H9 (cell line): ENCODE data around the gene ABHD17B. TPM values are rescaled to one million over a fixed set of nuclear protein-coding genes. Genes with fewer than 3 reads are reported as not detected.
A peak's percentile ranks its signal among the peaks of the same experiment; 100 is the strongest.

Experiments
- DNase-seq: peaks from one replicate; pipeline ENCODE4 v3.0.0-alpha.2; 2017
- H2AFZ ChIP-seq: one replicate; pipeline ENCODE4 v1.6.1; 2013; ENCODE audit warnings: mild to moderate bottlenecking, low read length, control low read depth, moderate library complexity
- H2AK5ac ChIP-seq: 2 replicates; pipeline ENCODE4 v1.6.1; 2013; ENCODE audit warnings: low read length, control low read depth, mixed read lengths; ENCODE audit not compliant: insufficient read length
- H2BK120ac ChIP-seq: one replicate; pipeline ENCODE4 v1.6.1; 2013; ENCODE audit warnings: low read depth, mild to moderate bottlenecking, low read length, control low read depth, inconsistent platforms; ENCODE audit not compliant: poor library complexity, severe bottlenecking
- H2BK12ac ChIP-seq: 2 replicates; pipeline ENCODE4 v1.6.1; 2013; ENCODE audit warnings: low read length, control low read depth, mixed read lengths, low read depth; ENCODE audit not compliant: insufficient read length
- H2BK15ac ChIP-seq: 2 replicates; pipeline ENCODE4 v1.6.1; 2013; ENCODE audit warnings: low read depth, low read length, control low read depth
- H2BK20ac ChIP-seq: one replicate; pipeline ENCODE4 v1.6.1; 2013; ENCODE audit warnings: low read depth, mild to moderate bottlenecking, low read length, control low read depth, inconsistent platforms; ENCODE audit not compliant: poor library complexity, severe bottlenecking
- H2BK5ac ChIP-seq: 2 replicates; pipeline ENCODE4 v1.6.1; 2013; ENCODE audit warnings: low read length, control low read depth, mixed read lengths; ENCODE audit not compliant: insufficient read length
- H3K14ac ChIP-seq: 2 replicates; pipeline ENCODE4 v1.6.1; 2013; ENCODE audit warnings: low read length, control low read depth; ENCODE audit not compliant: insufficient read depth
- H3K18ac ChIP-seq: 2 replicates; pipeline ENCODE4 v1.6.1; 2013; ENCODE audit warnings: low read depth, mild to moderate bottlenecking, mixed read lengths, low read length, control low read depth; ENCODE audit not compliant: insufficient read length
- H3K23ac ChIP-seq: 2 replicates; pipeline ENCODE4 v1.6.1; 2013; ENCODE audit warnings: low read length, control low read depth, mixed read lengths, low read depth; ENCODE audit not compliant: insufficient read length
- H3K23me2 ChIP-seq: 2 replicates; pipeline ENCODE4 v1.6.1; 2013; ENCODE audit warnings: low read depth, mild to moderate bottlenecking, mixed read lengths, low read length, control low read depth; ENCODE audit not compliant: insufficient read length, poor library complexity, severe bottlenecking
- H3K27ac ChIP-seq: 2 replicates; pipeline ENCODE4 v1.5.1; 2013; ENCODE audit warnings: low read length, control low read depth, mixed read lengths, low read depth; ENCODE audit not compliant: insufficient read length
- H3K27me3 ChIP-seq: 2 replicates; pipeline ENCODE4 v1.6.1; 2013; ENCODE audit warnings: low read length, control low read depth, inconsistent platforms; ENCODE audit not compliant: insufficient read depth
- H3K4ac ChIP-seq: 2 replicates; pipeline ENCODE4 v1.6.1; 2013; ENCODE audit warnings: low read depth, mild to moderate bottlenecking, control low read depth, inconsistent platforms, low read length, moderate library complexity
- H3K4me1 ChIP-seq: 2 replicates; pipeline ENCODE4 v1.6.1; 2013; ENCODE audit warnings: low read length, control low read depth, inconsistent platforms; ENCODE audit not compliant: insufficient read depth
- H3K4me2 ChIP-seq: 2 replicates; pipeline ENCODE4 v1.6.1; 2013; ENCODE audit warnings: low read length, control low read depth, mixed read lengths; ENCODE audit not compliant: insufficient read length, insufficient read depth
- H3K56ac ChIP-seq: 2 replicates; pipeline ENCODE4 v1.6.1; 2013; ENCODE audit warnings: low read depth, mild to moderate bottlenecking, mixed read lengths, low read length, control low read depth; ENCODE audit not compliant: insufficient read length
- H3K79me1 ChIP-seq: 2 replicates; pipeline ENCODE4 v1.6.1; 2013; ENCODE audit warnings: low read depth, mild to moderate bottlenecking, moderate library complexity, low read length, control low read depth, inconsistent platforms; ENCODE audit not compliant: insufficient read depth, poor library complexity, severe bottlenecking
- H3K79me2 ChIP-seq: 2 replicates; pipeline ENCODE4 v1.6.1; 2013; ENCODE audit warnings: low read length, control low read depth, inconsistent platforms; ENCODE audit not compliant: insufficient read depth
- H3K9ac ChIP-seq: 2 replicates; pipeline ENCODE4 v1.6.1; 2013; ENCODE audit warnings: low read length, control low read depth, mixed read lengths; ENCODE audit not compliant: insufficient read length; ENCODE audit errors: extremely low read depth
- H3K9me3 ChIP-seq: one replicate; pipeline ENCODE4 v1.6.1; 2013; ENCODE audit warnings: low read depth, low read length, inconsistent platforms; ENCODE audit not compliant: control insufficient read depth
- H3T11ph ChIP-seq: one replicate; pipeline ENCODE4 v1.6.1; 2013; ENCODE audit warnings: mild to moderate bottlenecking, low read length, control low read depth, inconsistent platforms
- H4K20me1 ChIP-seq: one replicate; pipeline ENCODE4 v1.6.1; 2013; ENCODE audit not compliant: control insufficient read depth, insufficient read length, insufficient read depth
- H4K5ac ChIP-seq: 2 replicates; pipeline ENCODE4 v1.6.1; 2013; ENCODE audit warnings: low read depth, mild to moderate bottlenecking, mixed read lengths, low read length, control low read depth; ENCODE audit not compliant: insufficient read length
- H4K8ac ChIP-seq: replicated peaks from 2 replicates; pipeline ENCODE4 v1.6.1; 2013; ENCODE audit warnings: low read length, control low read depth, mixed read lengths, low read depth; ENCODE audit not compliant: insufficient read length
- H4K91ac ChIP-seq: 2 replicates; pipeline ENCODE4 v1.6.1; 2013; ENCODE audit warnings: low read depth, mild to moderate bottlenecking, moderate library complexity, mixed read lengths, low read length, control low read depth; ENCODE audit not compliant: insufficient read length
- H3K27ac Mint-ChIP-seq, 3 experiments: 2 replicates in 2 of 3; 3 replicates in 1 of 3; pipeline ENCODE4 v1.8.0; 2020 to 2021; ENCODE audit warnings: mixed read lengths in 3 of 3, mild to moderate bottlenecking in 1 of 3, moderate library complexity in 1 of 3
- H3K27me3 Mint-ChIP-seq: 2 replicates; pipeline ENCODE4 v1.8.0; 2021; ENCODE audit warnings: low read depth, mild to moderate bottlenecking, moderate library complexity, mixed read lengths
- H3K36me3 Mint-ChIP-seq, 3 experiments: 2 replicates in 2 of 3; 3 replicates in 1 of 3; pipeline ENCODE4 v1.8.0; 2020 to 2021; ENCODE audit warnings: low read depth in 3 of 3, mixed read lengths in 3 of 3; ENCODE audit not compliant: insufficient read depth in 1 of 3
- H3K4me1 Mint-ChIP-seq, 2 experiments: 2 replicates each; pipeline ENCODE4 v1.8.0; 2020; ENCODE audit warnings: mixed read lengths in 2 of 2
- H3K4me3 Mint-ChIP-seq, 2 experiments: 2 replicates in 1 of 2; 3 replicates in 1 of 2; pipeline ENCODE4 v1.8.0; 2020 to 2021; ENCODE audit warnings: mild to moderate bottlenecking in 2 of 2, mixed read lengths in 2 of 2, moderate library complexity in 1 of 2
- H3K9me3 Mint-ChIP-seq, 2 experiments: 2 replicates in 1 of 2; 3 replicates in 1 of 2; pipeline ENCODE4 v1.8.0; 2020; ENCODE audit warnings: mild to moderate bottlenecking in 2 of 2, mixed read lengths in 2 of 2, moderate library complexity in 1 of 2
- CTCF ChIP-seq: fragments of 200-600 bp; sonication (generic); conservative IDR thresholded peaks from 3 replicates; pipeline ENCODE4 v1.8.0; 2021; ENCODE audit warnings: antibody characterized with exemption, mild to moderate bottlenecking
- WGBS: extraction: QIAGEN DNeasy Blood & Tissue Kit; methylation state at CpG from one replicate; pipeline ENCODE4 v1.1.7; 2013; ENCODE audit warnings: missing lambda C conversion rate, low lambda C conversion rate, mixed read lengths; ENCODE audit not compliant: insufficient read length; ENCODE audit errors: extremely low coverage; 5-methylcytosine and 5-hydroxymethylcytosine counted together
- total RNA-seq: library from RNA; stranded (reverse); gene quantifications from 2 replicates; pipeline ENCODE4 v1.2.1, GENCODE V29; 2021

ABHD17B gene
- total RNA-seq, 1 experiment from 2014 or later = 67.6 TPM

GRCh38 chr9:71886541-71886940, 24.5 kb downstream of the ABHD17B start:
- no peak overlapping the region for H3T11ph ChIP-seq
- no peak for DNase-seq
- H3K56ac ChIP-seq = no peak overlapping the region
- no peak overlapping the region for H3K18ac ChIP-seq
- Mint-ChIP-seq H3K27me3 (no peaks in the 10 kb centered on the region), H3K4me3 (no peak overlapping the region), H3K9me3 (peaks cover 20 to 27% of the 10 kb centered on the region in 2 experiments; a peak in 4 of 5 replicates), H3K4me1 (peaks cover 16 to 22% of the 10 kb centered on the region in 2 experiments), H3K36me3 (peaks cover 35 to 45% (median 45%) of the 10 kb centered on the region in 3 experiments), H3K27ac (peak overlapping the region in 1 of 3 experiments; percentile 91; a peak in 1 of 7 replicates)
- H3K9me3 ChIP-seq = no peaks in the 10 kb centered on the region
- no CpG with 5 or more reads among the region's 10 CpGs for WGBS
- no peak for TF ChIP-seq CTCF
- no peak overlapping the region for H2AFZ ChIP-seq
- H3K4me2 ChIP-seq = no peak overlapping the region
- no peak overlapping the region for H3K14ac ChIP-seq
- no peak overlapping the region for H4K5ac ChIP-seq
- H4K8ac ChIP-seq = no peak overlapping the region
- H2BK15ac ChIP-seq = no peak overlapping the region
- no peak overlapping the region for H3K23ac ChIP-seq
- H2AK5ac ChIP-seq = no peak overlapping the region
- H4K91ac ChIP-seq = no peak overlapping the region
- H2BK12ac ChIP-seq = no peak overlapping the region
- H2BK5ac ChIP-seq = no peak overlapping the region
- H2BK20ac ChIP-seq = no peak overlapping the region
- no peaks in the 10 kb centered on the region; the same call in 1 of the 2 replicates for H3K4me1 ChIP-seq
- no peaks in the 10 kb centered on the region for H4K20me1 ChIP-seq
- no peak overlapping the region for H3K27ac ChIP-seq
- H3K79me1 ChIP-seq = peaks cover 5% of the 10 kb centered on the region
- no peaks in the 10 kb centered on the region for H3K27me3 ChIP-seq
- H3K79me2 ChIP-seq = peaks cover 49% of the 10 kb centered on the region
- no peak overlapping the region for H3K4ac ChIP-seq
- no peak overlapping the region for H3K9ac ChIP-seq
- no peaks in the 10 kb centered on the region for H3K23me2 ChIP-seq
- H2BK120ac ChIP-seq = no peak overlapping the region
